ENCODE results near the gene GADD45B.

GRCh38 chr19:2449019-2449418, 26.9 kb upstream of the GADD45B start:
- TF ChIP-seq REST (tag by site-specific recombination; IDR thresholded peaks at IDR 0.05) (no peak), ZSCAN23 (tag by site-specific recombination; IDR thresholded peaks at IDR 0.05) (no peak)
- TF ChIP-seq, protein P1, sequence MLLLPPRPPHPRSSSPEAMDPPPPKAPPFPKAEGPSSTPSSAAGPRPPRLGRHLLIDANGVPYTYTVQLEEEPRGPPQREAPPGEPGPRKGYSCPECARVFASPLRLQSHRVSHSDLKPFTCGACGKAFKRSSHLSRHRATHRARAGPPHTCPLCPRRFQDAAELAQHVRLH (tag by site-specific recombination; IDR thresholded peaks at IDR 0.05), result no peak
- TF ChIP-seq, protein P2, sequence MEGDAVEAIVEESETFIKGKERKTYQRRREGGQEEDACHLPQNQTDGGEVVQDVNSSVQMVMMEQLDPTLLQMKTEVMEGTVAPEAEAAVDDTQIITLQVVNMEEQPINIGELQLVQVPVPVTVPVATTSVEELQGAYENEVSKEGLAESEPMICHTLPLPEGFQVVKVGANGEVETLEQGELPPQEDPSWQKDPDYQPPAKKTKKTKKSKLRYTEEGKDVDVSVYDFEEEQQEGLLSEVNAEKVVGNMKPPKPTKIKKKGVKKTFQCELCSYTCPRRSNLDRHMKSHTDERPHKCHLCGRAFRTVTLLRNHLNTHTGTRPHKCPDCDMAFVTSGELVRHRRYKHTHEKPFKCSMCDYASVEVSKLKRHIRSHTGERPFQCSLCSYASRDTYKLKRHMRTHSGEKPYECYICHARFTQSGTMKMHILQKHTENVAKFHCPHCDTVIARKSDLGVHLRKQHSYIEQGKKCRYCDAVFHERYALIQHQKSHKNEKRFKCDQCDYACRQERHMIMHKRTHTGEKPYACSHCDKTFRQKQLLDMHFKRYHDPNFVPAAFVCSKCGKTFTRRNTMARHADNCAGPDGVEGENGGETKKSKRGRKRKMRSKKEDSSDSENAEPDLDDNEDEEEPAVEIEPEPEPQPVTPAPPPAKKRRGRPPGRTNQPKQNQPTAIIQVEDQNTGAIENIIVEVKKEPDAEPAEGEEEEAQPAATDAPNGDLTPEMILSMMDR (tag by site-specific recombination; IDR thresholded peaks at IDR 0.05), result no peak
- TF ChIP-seq, protein P3, sequence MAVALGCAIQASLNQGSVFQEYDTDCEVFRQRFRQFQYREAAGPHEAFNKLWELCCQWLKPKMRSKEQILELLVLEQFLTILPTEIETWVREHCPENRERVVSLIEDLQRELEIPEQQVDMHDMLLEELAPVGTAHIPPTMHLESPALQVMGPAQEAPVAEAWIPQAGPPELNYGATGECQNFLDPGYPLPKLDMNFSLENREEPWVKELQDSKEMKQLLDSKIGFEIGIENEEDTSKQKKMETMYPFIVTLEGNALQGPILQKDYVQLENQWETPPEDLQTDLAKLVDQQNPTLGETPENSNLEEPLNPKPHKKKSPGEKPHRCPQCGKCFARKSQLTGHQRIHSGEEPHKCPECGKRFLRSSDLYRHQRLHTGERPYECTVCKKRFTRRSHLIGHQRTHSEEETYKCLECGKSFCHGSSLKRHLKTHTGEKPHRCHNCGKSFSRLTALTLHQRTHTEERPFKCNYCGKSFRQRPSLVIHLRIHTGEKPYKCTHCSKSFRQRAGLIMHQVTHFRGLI (tag by site-specific recombination; IDR thresholded peaks at IDR 0.05), result no peak

Measured in HEK293 (cell line).